ENCODE results near the gene JOSD2. TPM values are rescaled to one million over a fixed set of nuclear protein-coding genes. Genes with fewer than 3 reads are reported as not detected.

JOSD2 gene
- total RNA-seq, 1 experiment from 2014 or later, result 40.9 TPM

GRCh38 chr19:50549927-50550593, 39.1 kb upstream of the JOSD2 start:
- RAD21 ChIA-PET (ENCODE audit: low non-redundant PET in 1 of 2, low total read pairs in 2 of 2, uncharacterized antibody in 2 of 2, unreplicated experiment in 2 of 2), result no interaction called here
- no peaks in the 10 kb centered on the region for H3K4me1 ChIP-seq (ENCODE audit: control insufficient read depth in 1 of 2, insufficient read depth in 2 of 2, low read length in 2 of 2)
- H2AFZ ChIP-seq (ENCODE audit: low read depth, low read length, poor library complexity, severe bottlenecking), result no peak overlapping the region
- no peak overlapping the region for H3K4me3 ChIP-seq (replicated peaks in 1 of 2; ENCODE audit: low read depth in 1 of 2, low read length in 2 of 2)
- CTCF ChIA-PET, result interaction anchor here (0.7 kb wide), 1 partner anchor 234 kb away, joined by 4 read pairs; no protein-coding TSS in a partner anchor
- no peaks in the 10 kb centered on the region for H4K20me1 ChIP-seq (ENCODE audit: insufficient read depth)
- ATAC-seq (no peak), DNase-seq (ENCODE audit: low read depth, low spot score) (no peak)
- intact Hi-C loops (cut with micrococcal nuclease), result no loop called here
- no peak overlapping the region for H3K9ac ChIP-seq (ENCODE audit: low read length)
- no peaks in the 10 kb centered on the region for H3K79me2 ChIP-seq (ENCODE audit: insufficient read depth, low read length)
- no peak overlapping the region for H3K4me2 ChIP-seq (ENCODE audit: low read length)
- H3K27me3 ChIP-seq (ENCODE audit: insufficient read depth, low read length), result no peaks in the 10 kb centered on the region
- no TSS peak for BruUV-seq (replicated peaks)
- no peaks in the 10 kb centered on the region for H3K9me2 ChIP-seq (ENCODE audit: insufficient read depth)
- no peaks in the 10 kb centered on the region for H3K36me3 ChIP-seq (ENCODE audit: control insufficient read depth in 1 of 2, insufficient read depth in 2 of 2, low read length in 2 of 2)
- TF ChIP-seq, protein P1, sequence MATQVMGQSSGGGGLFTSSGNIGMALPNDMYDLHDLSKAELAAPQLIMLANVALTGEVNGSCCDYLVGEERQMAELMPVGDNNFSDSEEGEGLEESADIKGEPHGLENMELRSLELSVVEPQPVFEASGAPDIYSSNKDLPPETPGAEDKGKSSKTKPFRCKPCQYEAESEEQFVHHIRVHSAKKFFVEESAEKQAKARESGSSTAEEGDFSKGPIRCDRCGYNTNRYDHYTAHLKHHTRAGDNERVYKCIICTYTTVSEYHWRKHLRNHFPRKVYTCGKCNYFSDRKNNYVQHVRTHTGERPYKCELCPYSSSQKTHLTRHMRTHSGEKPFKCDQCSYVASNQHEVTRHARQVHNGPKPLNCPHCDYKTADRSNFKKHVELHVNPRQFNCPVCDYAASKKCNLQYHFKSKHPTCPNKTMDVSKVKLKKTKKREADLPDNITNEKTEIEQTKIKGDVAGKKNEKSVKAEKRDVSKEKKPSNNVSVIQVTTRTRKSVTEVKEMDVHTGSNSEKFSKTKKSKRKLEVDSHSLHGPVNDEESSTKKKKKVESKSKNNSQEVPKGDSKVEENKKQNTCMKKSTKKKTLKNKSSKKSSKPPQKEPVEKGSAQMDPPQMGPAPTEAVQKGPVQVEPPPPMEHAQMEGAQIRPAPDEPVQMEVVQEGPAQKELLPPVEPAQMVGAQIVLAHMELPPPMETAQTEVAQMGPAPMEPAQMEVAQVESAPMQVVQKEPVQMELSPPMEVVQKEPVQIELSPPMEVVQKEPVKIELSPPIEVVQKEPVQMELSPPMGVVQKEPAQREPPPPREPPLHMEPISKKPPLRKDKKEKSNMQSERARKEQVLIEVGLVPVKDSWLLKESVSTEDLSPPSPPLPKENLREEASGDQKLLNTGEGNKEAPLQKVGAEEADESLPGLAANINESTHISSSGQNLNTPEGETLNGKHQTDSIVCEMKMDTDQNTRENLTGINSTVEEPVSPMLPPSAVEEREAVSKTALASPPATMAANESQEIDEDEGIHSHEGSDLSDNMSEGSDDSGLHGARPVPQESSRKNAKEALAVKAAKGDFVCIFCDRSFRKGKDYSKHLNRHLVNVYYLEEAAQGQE (IDR thresholded peaks at IDR 0.05; ENCODE audit: low read depth), result no peak
- no peak for TF ChIP-seq FOSL1 (IDR thresholded peaks at IDR 0.05; ENCODE audit: low read depth)
- no peak for TF ChIP-seq EZH2 (IDR thresholded peaks at IDR 0.05)
- no peak for TF ChIP-seq JUND (IDR thresholded peaks at IDR 0.05)
- no peak for TF ChIP-seq MAX (IDR thresholded peaks at IDR 0.05)
- no peak for TF ChIP-seq SIN3A (IDR thresholded peaks at IDR 0.05; ENCODE audit: low read depth)
- TF ChIP-seq ZNF274 (IDR thresholded peaks at IDR 0.05; ENCODE audit: low read depth, low read length), result no peak
- TF ChIP-seq EZH2phosphoT487 (IDR thresholded peaks at IDR 0.05; ENCODE audit: borderline replicate concordance), result no peak
- no peak for TF ChIP-seq SRF (IDR thresholded peaks at IDR 0.05; ENCODE audit: low read depth)
- TF ChIP-seq CBX3 (IDR thresholded peaks at IDR 0.05; ENCODE audit: low read depth), result no peak
- TF ChIP-seq CEBPB (IDR thresholded peaks at IDR 0.05; ENCODE audit: low read depth), result no peak
- no peak for TF ChIP-seq POLR2AphosphoS5 (IDR thresholded peaks at IDR 0.05; ENCODE audit: low read depth, low read length)
- TF ChIP-seq, protein P2, sequence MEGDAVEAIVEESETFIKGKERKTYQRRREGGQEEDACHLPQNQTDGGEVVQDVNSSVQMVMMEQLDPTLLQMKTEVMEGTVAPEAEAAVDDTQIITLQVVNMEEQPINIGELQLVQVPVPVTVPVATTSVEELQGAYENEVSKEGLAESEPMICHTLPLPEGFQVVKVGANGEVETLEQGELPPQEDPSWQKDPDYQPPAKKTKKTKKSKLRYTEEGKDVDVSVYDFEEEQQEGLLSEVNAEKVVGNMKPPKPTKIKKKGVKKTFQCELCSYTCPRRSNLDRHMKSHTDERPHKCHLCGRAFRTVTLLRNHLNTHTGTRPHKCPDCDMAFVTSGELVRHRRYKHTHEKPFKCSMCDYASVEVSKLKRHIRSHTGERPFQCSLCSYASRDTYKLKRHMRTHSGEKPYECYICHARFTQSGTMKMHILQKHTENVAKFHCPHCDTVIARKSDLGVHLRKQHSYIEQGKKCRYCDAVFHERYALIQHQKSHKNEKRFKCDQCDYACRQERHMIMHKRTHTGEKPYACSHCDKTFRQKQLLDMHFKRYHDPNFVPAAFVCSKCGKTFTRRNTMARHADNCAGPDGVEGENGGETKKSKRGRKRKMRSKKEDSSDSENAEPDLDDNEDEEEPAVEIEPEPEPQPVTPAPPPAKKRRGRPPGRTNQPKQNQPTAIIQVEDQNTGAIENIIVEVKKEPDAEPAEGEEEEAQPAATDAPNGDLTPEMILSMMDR (IDR thresholded peaks at IDR 0.05 in 2 of 3, conservative IDR thresholded peaks at IDR 0.05 in 1 of 3; ENCODE audit: borderline replicate concordance in 1 of 3, insufficient read depth in 1 of 3, low read depth in 2 of 3, low read length in 2 of 3), result no peak
- TF ChIP-seq RAD21 (IDR thresholded peaks at IDR 0.05; ENCODE audit: low read depth), result no peak
- TF ChIP-seq EGR1 (IDR thresholded peaks at IDR 0.05; ENCODE audit: low read depth), result no peak
- TF ChIP-seq ZBTB33 (IDR thresholded peaks at IDR 0.05; ENCODE audit: extremely low read depth, insufficient replicate concordance, low read length), result no peak
- H3K9me3 ChIP-seq (ENCODE audit: control insufficient read depth in 1 of 2, insufficient read depth in 1 of 2, low read depth in 1 of 2, low read length in 2 of 2), result no peaks in the 10 kb centered on the region
- POLR2A ChIA-PET, result no interaction called here
- no peak overlapping the region for H3K27ac ChIP-seq (ENCODE audit: low read depth, low read length)

Measured in HCT116 (cell line).